Measurements from ENCODE around the gene ASAP2. TPM values are rescaled to one million over a fixed set of nuclear protein-coding genes. Genes with fewer than 3 reads are reported as not detected.

Gene ASAP2
- total and polyA plus RNA-seq, 9 of the 15 experiments (the other 6 are each of a cell fraction or from before 2014, with no cell fraction given) = 0.06 to 4.3 (median 3.1) TPM

- Histone ChIP-seq H3K9ac (ENCODE audit: insufficient read depth in 1 of 2, low read depth in 2 of 2, low read length in 2 of 2) (no peak overlapping the region), H3K9me3 (replicated peaks; ENCODE audit: control insufficient read depth, insufficient read depth, low read depth, low read length) (no peaks in the 10 kb centered on the region), H3K27ac (ENCODE audit: extremely low read depth, low read depth, low read length) (no peak overlapping the region), H3K79me2 (ENCODE audit: control insufficient read depth, insufficient read depth, low read length) (no peaks in the 10 kb centered on the region), H3K9me1 (ENCODE audit: control insufficient read depth, insufficient read depth, low read length) (no peaks in the 10 kb centered on the region), H4K20me1 (replicated peaks; ENCODE audit: control insufficient read depth, insufficient read depth, low read length) (peaks cover 6% of the 10 kb centered on the region; the same call in 1 of the 2 replicates), H3K36me3 (ENCODE audit: control insufficient read depth, insufficient read depth, low read length) (no peaks in the 10 kb centered on the region), H3K4me2 (ENCODE audit: insufficient read depth, low read length) (no peak overlapping the region), H3K27me3 (ENCODE audit: control insufficient read depth in 2 of 2, insufficient read depth in 2 of 2, low read length in 2 of 2) (peaks cover 20 to 71% of the 10 kb centered on the region in 2 experiments), H3K4me3 (no peak overlapping the region), H2AFZ (ENCODE audit: low read depth, low read length) (no peak overlapping the region), H3K4me1 (replicated peaks in 1 of 2; ENCODE audit: control insufficient read depth in 2 of 2, insufficient read depth in 2 of 2, low read length in 2 of 2) (peaks cover 0 to 4% of the 10 kb centered on the region in 2 experiments; a peak in 2 of 5 replicates)
- no peak for DNase-seq (ENCODE audit: extremely low read depth in 1 of 4, low spot score in 3 of 4)
- POLR2A ChIA-PET = interaction anchor here (0.9 kb wide), 2 partner anchors 9 to 19 kb away, joined by 3 read pairs; no protein-coding TSS in a partner anchor
- FAIRE-seq = no peak
- no TSS peak for BruUV-seq (replicated peaks)
- intact Hi-C loops (cut with micrococcal nuclease) = no loop called here
- 11% methylated on average over 5 of the region's 5 CpGs for WGBS (ENCODE audit: insufficient coverage, low coverage, missing lambda C conversion rate)
- ATAC-seq = no peak
- CTCF ChIA-PET (ENCODE audit: low intra/inter-chr PET ratio) = no interaction called here
- peak; percentile 66 for TF ChIP-seq RBM25 (IDR thresholded peaks at IDR 0.05; ENCODE audit: low read depth, low read length, severe bottlenecking)
- no peak for TF ChIP-seq PPARD (CRISPR knock-in tag; IDR thresholded peaks at IDR 0.05)
- peak; percentile 46 for TF ChIP-seq ZFP36 (IDR thresholded peaks at IDR 0.05; ENCODE audit: low read depth, low read length, partially characterized antibody)
- 0 out of 2 replicates have a peak, but pooled peaks have one; percentile 10 for TF ChIP-seq BCOR (IDR thresholded peaks at IDR 0.05)
- no peak for TF ChIP-seq HCFC1 (IDR thresholded peaks at IDR 0.05; ENCODE audit: low read depth, low read length)
- TF ChIP-seq KDM4B (IDR thresholded peaks at IDR 0.05; ENCODE audit: borderline replicate concordance in 2 of 2, low read depth in 1 of 2) = no peak
- TF ChIP-seq RNF2 (IDR thresholded peaks at IDR 0.05) = no peak
- TF ChIP-seq KDM1A (IDR thresholded peaks at IDR 0.05) = 0 out of 4 replicates have a peak, but pooled peaks of 1 of the 2 experiments have one; percentile 18
- in situ Hi-C loops (cut with MboI) = no loop called here
These were observed 85.3 kb downstream of the ASAP2 start for GRCh38 chr2:9291866-9292265.
